ENCODE data around the gene WWP2. TPM values are rescaled to one million over a fixed set of nuclear protein-coding genes. Genes with fewer than 3 reads are reported as not detected.

The WWP2 gene
- total and polyA plus RNA-seq, 4 donors: 24.3 to 39.0 (median 31.4) TPM

GRCh38 chr16:69762814-69763598, 874 bp downstream of the WWP2 start:
- WGBS (ENCODE audit: insufficient coverage): 24% methylated on average over 10 of the region's 14 CpGs
- peak overlapping the region; percentile 93 for H3K27ac ChIP-seq (ENCODE audit: low read depth, low read length)
- H3K9me3 ChIP-seq (ENCODE audit: control insufficient read depth, insufficient read depth, low read length): no peaks in the 10 kb centered on the region
- H3K36me3 ChIP-seq (ENCODE audit: control insufficient read depth, insufficient read depth, low read length): no peaks in the 10 kb centered on the region
- peak in 1 of 6 donors; percentile 9 for DNase-seq (ENCODE audit: low read depth in 4 of 6, low spot score in 6 of 6)
- no peaks in the 10 kb centered on the region for H3K27me3 ChIP-seq (ENCODE audit: control insufficient read depth, insufficient read depth, low read length)
- peak overlapping the region; percentile 92 for H3K4me3 ChIP-seq (ENCODE audit: low read depth, low read length)
- no peaks in the 10 kb centered on the region for H3K4me1 ChIP-seq (ENCODE audit: control insufficient read depth, insufficient read depth, low read length)

DNA sequence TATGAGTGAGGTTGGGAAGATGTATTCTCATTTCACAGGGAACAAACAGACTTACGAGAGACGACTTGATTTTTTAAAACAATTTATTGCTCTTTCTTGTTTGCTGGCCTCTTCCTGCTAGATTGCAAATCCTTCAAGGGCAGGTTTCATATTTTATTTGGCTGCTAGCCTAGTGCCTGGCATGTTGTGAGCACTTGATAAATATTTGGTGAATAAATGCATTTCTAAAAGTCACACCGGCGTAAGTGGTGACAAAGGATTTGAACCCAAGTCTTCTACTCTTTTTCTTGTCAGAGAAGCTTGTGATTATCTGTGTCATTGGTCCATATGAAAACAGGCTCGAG, 1.4 kb downstream of the WWP2 start:
- Histone ChIP-seq H3K4me3 (ENCODE audit: low read depth, low read length) (peak overlapping the region; percentile 0), H3K9me3 (ENCODE audit: control insufficient read depth, insufficient read depth, low read length) (no peaks in the 10 kb centered on the region), H3K27ac (ENCODE audit: low read depth, low read length) (no peak overlapping the region), H3K36me3 (ENCODE audit: control insufficient read depth, insufficient read depth, low read length) (no peaks in the 10 kb centered on the region), H3K4me1 (ENCODE audit: control insufficient read depth, insufficient read depth, low read length) (no peaks in the 10 kb centered on the region), H3K27me3 (ENCODE audit: control insufficient read depth, insufficient read depth, low read length) (no peaks in the 10 kb centered on the region)
- no peak for DNase-seq (ENCODE audit: low read depth in 4 of 6, low spot score in 6 of 6)
- WGBS (ENCODE audit: insufficient coverage): 60% methylated on average over 2 of the region's 5 CpGs

GRCh38 chr16:69767459-69768229, 5.5 kb downstream of the WWP2 start:
- no peak overlapping the region for H3K27ac ChIP-seq (ENCODE audit: low read depth, low read length)
- no peaks in the 10 kb centered on the region for H3K36me3 ChIP-seq (ENCODE audit: control insufficient read depth, insufficient read depth, low read length)
- H3K27me3 ChIP-seq (ENCODE audit: control insufficient read depth, insufficient read depth, low read length): no peaks in the 10 kb centered on the region
- H3K4me3 ChIP-seq (ENCODE audit: low read depth, low read length): no peak overlapping the region
- no peaks in the 10 kb centered on the region for H3K4me1 ChIP-seq (ENCODE audit: control insufficient read depth, insufficient read depth, low read length)
- WGBS (ENCODE audit: insufficient coverage): 89% methylated on average over 5 of the region's 5 CpGs
- no peaks in the 10 kb centered on the region for H3K9me3 ChIP-seq (ENCODE audit: control insufficient read depth, insufficient read depth, low read length)
- no peak for DNase-seq (ENCODE audit: low read depth in 4 of 6, low spot score in 6 of 6)

- Histone ChIP-seq H3K4me3 (ENCODE audit: low read depth, low read length) (no peak overlapping the region), H3K27ac (ENCODE audit: low read depth, low read length) (no peak overlapping the region), H3K36me3 (ENCODE audit: control insufficient read depth, insufficient read depth, low read length) (no peaks in the 10 kb centered on the region), H3K4me1 (ENCODE audit: control insufficient read depth, insufficient read depth, low read length) (no peaks in the 10 kb centered on the region), H3K9me3 (ENCODE audit: control insufficient read depth, insufficient read depth, low read length) (no peaks in the 10 kb centered on the region), H3K27me3 (ENCODE audit: control insufficient read depth, insufficient read depth, low read length) (no peaks in the 10 kb centered on the region)
- peak in 1 of 6 donors; percentile 14 for DNase-seq (ENCODE audit: low read depth in 4 of 6, low spot score in 6 of 6)
- 84% methylated on average over 4 of the region's 6 CpGs for WGBS (ENCODE audit: insufficient coverage)
These were observed 6.5 kb downstream of the WWP2 start for GRCh38 chr16:69768666-69769065.

- H3K27ac ChIP-seq (ENCODE audit: low read depth, low read length): no peak overlapping the region
- WGBS (ENCODE audit: insufficient coverage): no CpG with 5 or more reads among the region's 2 CpGs
- H3K4me1 ChIP-seq (ENCODE audit: control insufficient read depth, insufficient read depth, low read length): no peaks in the 10 kb centered on the region
- DNase-seq (ENCODE audit: low read depth in 4 of 6, low spot score in 6 of 6): no peak
- H3K27me3 ChIP-seq (ENCODE audit: control insufficient read depth, insufficient read depth, low read length): no peaks in the 10 kb centered on the region
- H3K36me3 ChIP-seq (ENCODE audit: control insufficient read depth, insufficient read depth, low read length): no peaks in the 10 kb centered on the region
- no peaks in the 10 kb centered on the region for H3K9me3 ChIP-seq (ENCODE audit: control insufficient read depth, insufficient read depth, low read length)
- no peak overlapping the region for H3K4me3 ChIP-seq (ENCODE audit: low read depth, low read length)
These were observed 7.3 kb downstream of the WWP2 start for GRCh38 chr16:69769404-69769803.

- H3K27me3 ChIP-seq (ENCODE audit: control insufficient read depth, insufficient read depth, low read length): no peaks in the 10 kb centered on the region
- 100% methylated on average over 1 of the region's 2 CpGs for WGBS (ENCODE audit: insufficient coverage)
- no peaks in the 10 kb centered on the region for H3K9me3 ChIP-seq (ENCODE audit: control insufficient read depth, insufficient read depth, low read length)
- H3K4me3 ChIP-seq (ENCODE audit: low read depth, low read length): no peak overlapping the region
- no peaks in the 10 kb centered on the region for H3K4me1 ChIP-seq (ENCODE audit: control insufficient read depth, insufficient read depth, low read length)
- DNase-seq (ENCODE audit: low read depth in 4 of 6, low spot score in 6 of 6): no peak
- no peaks in the 10 kb centered on the region for H3K36me3 ChIP-seq (ENCODE audit: control insufficient read depth, insufficient read depth, low read length)
- H3K27ac ChIP-seq (ENCODE audit: low read depth, low read length): no peak overlapping the region
These were observed 9.5 kb downstream of the WWP2 start for GRCh38 chr16:69771651-69771967.

DNA sequence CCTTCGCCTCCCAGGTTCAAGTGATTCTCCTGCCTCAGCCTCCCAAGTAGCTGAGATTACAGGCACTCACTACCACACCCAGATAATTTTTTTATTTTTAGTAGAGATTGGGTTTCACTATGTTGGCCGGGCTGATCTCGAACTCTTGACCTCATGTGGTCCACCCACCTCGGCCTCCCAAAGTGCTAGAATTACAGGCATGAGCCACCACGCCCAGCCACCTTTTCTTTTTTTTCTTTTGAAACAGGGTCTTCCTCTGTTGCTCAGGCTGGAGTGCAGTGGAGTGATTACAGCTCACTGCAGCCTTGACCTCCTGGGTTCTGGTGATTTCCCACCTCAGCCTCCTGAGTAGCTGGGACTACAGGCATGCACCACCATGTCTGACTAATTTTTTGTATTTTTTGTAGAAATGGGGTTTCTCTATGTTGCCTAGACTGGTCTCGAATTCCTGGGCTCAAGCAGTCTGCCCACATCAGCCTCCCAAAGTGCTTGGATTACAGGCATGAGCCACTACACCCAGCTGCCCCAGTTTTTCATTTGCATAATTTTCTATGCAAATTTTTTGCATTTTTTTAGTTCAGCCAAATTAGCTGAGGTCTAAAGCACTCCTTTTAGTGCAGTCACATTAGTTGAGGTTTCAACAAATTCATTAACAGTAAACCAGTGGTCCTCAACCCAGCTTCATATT, 11.3 kb downstream of the WWP2 start:
- WGBS (ENCODE audit: insufficient coverage): 100% methylated on average over 1 of the region's 6 CpGs
- H3K36me3 ChIP-seq (ENCODE audit: control insufficient read depth, insufficient read depth, low read length): no peaks in the 10 kb centered on the region
- H3K4me1 ChIP-seq (ENCODE audit: control insufficient read depth, insufficient read depth, low read length): no peaks in the 10 kb centered on the region
- no peaks in the 10 kb centered on the region for H3K9me3 ChIP-seq (ENCODE audit: control insufficient read depth, insufficient read depth, low read length)
- H3K27ac ChIP-seq (ENCODE audit: low read depth, low read length): no peak overlapping the region
- H3K27me3 ChIP-seq (ENCODE audit: control insufficient read depth, insufficient read depth, low read length): no peaks in the 10 kb centered on the region
- no peak overlapping the region for H3K4me3 ChIP-seq (ENCODE audit: low read depth, low read length)
- DNase-seq (ENCODE audit: low read depth in 4 of 6, low spot score in 6 of 6): peak in 1 of 6 donors; percentile 5

DNA sequence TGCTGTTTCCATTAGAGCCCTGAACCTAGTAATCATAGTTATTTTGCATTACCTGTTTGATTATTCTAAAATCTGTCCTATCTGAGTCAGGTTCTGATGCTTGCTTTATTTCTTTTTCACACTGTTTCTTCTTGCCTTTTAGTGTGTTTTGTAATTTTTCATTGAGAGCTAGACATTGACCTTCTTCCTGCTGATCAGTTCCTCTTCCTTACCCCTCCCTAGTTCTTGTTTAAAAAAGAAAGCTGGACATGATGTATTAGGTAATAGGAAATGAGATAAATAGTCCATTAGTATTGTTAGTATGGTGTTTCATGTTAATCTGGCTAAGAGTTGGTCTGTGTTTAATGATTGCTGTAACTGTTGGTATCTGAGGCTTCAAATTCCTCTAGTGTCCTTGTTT, 13.4 kb downstream of the WWP2 start:
- Histone ChIP-seq H3K4me1 (ENCODE audit: control insufficient read depth, insufficient read depth, low read length) (no peaks in the 10 kb centered on the region), H3K27me3 (ENCODE audit: control insufficient read depth, insufficient read depth, low read length) (no peaks in the 10 kb centered on the region), H3K36me3 (ENCODE audit: control insufficient read depth, insufficient read depth, low read length) (no peaks in the 10 kb centered on the region)

DNA sequence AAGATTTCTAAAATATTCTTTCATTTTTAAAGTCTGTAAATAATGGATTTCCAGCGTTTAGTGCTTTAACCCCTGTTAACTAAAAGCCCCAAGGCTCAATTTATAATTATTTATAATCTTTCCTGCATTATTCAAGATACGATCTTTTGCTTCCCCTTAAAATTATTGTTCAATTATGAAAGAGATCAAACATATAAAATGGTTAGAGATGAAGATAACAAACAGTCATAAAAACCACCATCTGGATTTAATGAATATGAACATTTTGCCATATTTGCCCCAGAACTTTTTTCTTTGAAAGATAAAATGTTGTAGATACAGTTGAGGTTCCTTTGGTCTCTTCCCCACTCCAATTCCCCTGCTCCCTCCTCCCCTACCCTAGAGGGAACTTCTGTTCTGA, 17.6 kb downstream of the WWP2 start:
- peaks cover 8% of the 10 kb centered on the region for H3K36me3 ChIP-seq (ENCODE audit: control insufficient read depth, insufficient read depth, low read length)
- WGBS (ENCODE audit: insufficient coverage): no CpG with 5 or more reads among the region's 2 CpGs
- H3K27me3 ChIP-seq (ENCODE audit: control insufficient read depth, insufficient read depth, low read length): no peaks in the 10 kb centered on the region
- no peak for DNase-seq (ENCODE audit: low read depth in 4 of 6, low spot score in 6 of 6)
- H3K27ac ChIP-seq (ENCODE audit: low read depth, low read length): no peak overlapping the region
- H3K4me3 ChIP-seq (ENCODE audit: low read depth, low read length): no peak overlapping the region
- H3K9me3 ChIP-seq (ENCODE audit: control insufficient read depth, insufficient read depth, low read length): no peaks in the 10 kb centered on the region
- H3K4me1 ChIP-seq (ENCODE audit: control insufficient read depth, insufficient read depth, low read length): no peaks in the 10 kb centered on the region

More for the DNA sequence above, 13.4 kb downstream of the WWP2 start:
- DNase-seq (ENCODE audit: low read depth in 4 of 6, low spot score in 6 of 6): no peak
- H3K4me3 ChIP-seq (ENCODE audit: low read depth, low read length): no peak overlapping the region
- no peaks in the 10 kb centered on the region for H3K9me3 ChIP-seq (ENCODE audit: control insufficient read depth, insufficient read depth, low read length)
- H3K27ac ChIP-seq (ENCODE audit: low read depth, low read length): no peak overlapping the region
